NOMO-1 treated with dmso at 0.1 percent for 144 hours (cell line): ENCODE results near the gene BOD1.

ENCODE experiments used
- DNase-seq: peaks from one replicate; lab custom pipeline; 2025; ENCODE audit not compliant: unreplicated experiment; lab: John Stamatoyannopoulos, UW

BOD1 gene

DNA sequence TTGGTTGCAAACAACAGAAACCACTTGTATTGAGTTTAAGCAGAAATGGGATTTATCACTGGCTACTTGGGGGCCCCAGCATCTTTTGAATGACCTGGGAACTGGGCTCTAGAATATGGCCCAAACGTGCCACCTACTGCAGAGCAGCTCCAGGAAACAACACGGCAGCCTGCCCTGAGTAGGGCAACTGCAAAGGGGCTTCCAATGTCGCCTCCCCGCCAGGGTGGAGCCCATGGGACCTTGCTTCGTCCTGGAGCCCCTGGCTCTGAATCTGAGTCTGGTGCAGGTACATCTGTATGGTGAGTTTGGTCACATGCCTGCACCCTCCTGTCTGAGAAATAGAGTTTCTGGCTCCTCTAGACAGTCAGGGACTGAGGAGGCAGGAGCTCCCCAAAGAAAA is 38.6 kb downstream of the BOD1 start:
- DNase-seq = no peak

DNA sequence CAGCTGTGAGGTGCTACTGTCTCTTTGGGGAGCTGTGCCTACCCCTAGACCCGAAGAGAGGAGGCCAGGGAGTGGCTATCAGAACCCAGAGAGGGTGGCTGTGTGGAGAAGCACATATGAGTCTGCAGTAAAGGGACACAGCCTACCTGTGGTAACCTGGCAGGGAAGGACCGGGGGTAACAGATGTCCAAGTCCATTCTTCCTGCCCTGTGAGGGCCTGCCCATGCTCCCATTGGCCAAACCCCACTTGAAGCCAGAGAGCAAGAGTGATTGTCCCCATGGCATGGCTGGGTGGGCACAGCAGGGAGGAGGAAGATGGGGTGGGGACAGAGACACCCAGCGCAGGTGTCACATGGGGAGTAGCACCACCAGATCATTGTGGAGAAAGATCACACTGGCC is 39.3 kb downstream of the BOD1 start:
- no peak for DNase-seq

DNA sequence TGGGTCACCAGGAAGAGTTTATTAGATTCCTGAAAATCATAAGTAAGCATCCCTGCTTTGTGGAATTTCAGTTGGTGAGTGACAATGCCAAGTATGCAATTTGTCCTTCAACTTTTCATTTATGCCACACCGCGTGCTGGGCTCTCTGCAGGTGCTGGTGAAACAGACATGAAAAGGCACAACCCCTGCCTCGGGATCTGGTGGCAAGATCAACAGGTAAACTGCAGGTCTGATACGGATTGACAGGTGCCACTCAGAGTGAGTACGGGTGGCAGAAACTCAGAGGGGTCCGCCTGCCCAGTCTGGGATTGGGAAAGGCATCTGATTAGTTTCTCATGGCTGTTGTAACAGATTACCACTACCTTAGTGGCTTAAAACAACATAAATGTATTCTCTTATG is 40.5 kb downstream of the BOD1 start:
- DNase-seq = no peak

DNA sequence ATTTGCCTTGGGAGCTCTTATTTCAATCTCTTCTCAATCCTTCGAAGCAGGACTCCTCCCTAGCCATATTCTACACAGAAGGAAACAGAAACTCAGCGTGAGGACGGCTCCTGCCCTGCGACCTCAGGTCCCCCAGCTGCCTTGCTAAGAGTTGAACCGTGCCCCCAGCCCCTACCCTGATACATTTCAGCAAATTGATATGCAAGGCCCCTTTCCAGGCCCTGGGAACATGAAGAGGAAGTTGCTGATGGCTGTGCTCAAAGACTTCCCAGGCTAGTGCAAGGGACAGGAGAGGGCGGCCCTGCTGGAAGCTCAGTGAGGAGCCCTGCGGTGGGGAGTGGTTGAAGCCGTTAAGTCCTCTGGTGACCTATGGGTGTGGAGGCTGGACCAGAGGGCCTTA is 41.5 kb downstream of the BOD1 start:
- no peak for DNase-seq

DNA sequence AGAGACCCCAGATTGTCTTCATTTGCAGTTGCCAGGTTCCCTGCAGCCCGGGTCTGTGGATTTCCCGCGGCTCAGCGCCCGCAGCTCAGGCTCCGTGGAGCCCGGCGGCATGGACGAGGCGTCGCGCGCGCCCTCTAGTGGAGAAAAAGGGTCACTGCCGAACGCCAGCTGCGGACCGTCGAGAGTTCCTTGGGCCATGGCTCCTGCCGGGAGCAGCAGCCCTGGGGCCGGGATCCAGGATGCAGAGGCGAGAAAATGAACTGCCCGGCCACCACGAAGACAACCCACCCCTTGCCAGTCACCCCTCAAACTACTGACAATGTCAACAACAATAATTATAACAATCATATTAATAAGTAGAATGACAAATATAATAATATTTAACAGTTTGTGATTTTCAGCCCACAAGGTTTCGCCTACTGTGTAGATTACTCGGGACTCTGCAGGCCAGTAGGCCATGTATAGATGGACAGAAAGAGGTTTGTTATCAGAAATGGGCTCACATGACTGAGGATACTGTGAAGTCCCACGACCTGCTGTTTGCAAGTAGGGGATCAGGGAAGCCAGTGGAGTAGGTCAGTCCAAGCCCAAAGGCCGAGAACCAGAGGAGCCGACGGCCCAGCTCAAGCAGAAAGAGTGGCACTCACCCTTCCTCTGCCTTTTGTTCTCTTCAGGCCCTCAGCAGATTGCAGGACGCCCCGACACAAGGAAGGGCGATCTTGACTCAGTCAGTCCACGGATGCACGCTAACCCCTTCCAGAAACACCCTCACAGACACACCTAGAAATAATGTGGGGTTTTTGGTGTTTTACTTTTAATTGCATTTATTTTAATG is 43.1 kb downstream of the BOD1 start:
- DNase-seq = peak; percentile 16

DNA sequence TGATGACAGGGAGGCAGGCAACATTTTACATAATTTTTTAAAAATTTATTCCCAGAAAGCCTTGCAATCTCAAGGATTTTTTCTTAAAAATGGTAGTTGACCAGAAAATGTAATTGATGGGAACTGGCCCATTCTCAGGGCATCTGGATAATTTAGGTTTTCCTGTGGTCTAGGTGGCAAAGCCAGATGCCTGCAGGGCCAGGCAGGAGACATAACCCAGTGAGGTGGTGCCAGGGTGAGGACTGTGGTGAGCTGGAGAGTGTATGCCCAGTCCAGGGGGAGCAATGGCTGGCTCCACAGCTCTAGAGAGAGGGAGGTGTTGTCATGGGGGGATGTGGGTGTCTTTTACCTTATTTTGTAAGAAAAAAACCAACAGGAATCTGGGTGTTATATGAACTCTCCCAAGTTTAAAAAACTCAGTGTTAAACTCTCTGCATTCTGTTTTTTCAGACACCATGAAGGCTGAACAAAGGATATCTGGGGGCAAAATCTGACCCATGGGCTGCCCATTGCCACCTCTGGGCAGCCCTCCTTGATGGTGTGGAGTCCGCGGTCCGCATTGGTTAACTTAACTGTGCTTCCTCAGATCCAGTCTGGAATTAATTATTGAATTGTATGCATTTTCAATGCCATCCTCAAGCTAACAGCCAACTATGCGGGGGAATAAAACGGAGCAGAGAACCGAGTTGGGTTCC is 43.9 kb downstream of the BOD1 start:
- DNase-seq = no peak

DNA sequence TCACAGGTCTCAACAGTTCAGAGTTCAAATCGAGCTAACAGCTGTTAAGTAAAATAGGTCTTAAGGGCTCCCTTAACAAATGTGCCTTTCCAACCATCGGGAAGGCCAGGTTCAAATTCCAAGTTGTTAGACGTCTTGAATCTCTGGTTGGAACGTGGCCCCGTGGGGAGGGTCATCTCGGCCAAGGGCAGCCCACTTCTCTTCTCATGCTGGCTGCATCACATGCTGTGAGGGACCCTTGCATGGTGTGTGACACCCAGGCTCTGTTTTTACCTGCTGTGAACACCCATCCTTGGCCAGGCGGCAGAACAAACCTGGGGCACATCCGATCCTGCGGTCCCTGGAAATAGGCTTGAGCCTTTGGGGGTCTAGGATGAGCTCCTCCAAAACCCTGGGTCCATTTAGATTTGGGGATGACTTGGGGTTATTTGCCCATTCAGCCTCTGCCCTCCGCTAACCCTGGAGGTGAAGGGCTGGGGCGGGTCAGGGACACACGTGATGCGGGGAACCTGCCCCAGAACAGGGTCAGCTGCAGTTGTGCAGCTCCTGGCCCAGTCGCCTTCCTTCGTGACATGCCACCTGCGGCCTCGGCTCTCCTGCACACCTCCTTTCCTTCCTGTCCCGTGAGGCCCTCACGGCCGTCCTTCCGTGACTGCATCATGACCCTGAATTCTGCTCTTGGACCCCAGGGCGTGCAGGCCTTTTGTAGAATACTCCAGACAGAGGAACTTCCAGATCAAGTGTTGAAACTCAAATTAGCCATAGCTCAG is 45.9 kb downstream of the BOD1 start:
- no peak for DNase-seq

DNA sequence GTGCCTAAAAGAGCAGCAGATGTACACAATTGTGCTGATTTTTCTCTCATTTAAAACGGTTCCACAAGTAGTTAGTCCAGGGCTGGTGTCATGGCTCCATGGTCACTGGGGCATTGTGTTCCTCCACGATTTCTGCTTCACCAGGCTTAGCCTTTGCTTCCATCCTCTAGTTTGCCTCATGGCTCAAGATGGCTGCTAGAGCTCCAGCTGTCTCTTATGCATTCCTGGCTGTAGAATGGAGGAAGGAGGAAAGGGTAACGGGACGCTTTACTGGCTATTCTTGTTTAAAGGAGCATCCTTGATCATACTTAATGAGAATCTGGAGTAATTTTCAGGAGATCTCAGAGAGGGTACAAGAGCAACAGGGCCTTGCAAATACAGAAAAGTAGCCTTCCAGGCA is 47.7 kb downstream of the BOD1 start:
- no peak for DNase-seq

DNA sequence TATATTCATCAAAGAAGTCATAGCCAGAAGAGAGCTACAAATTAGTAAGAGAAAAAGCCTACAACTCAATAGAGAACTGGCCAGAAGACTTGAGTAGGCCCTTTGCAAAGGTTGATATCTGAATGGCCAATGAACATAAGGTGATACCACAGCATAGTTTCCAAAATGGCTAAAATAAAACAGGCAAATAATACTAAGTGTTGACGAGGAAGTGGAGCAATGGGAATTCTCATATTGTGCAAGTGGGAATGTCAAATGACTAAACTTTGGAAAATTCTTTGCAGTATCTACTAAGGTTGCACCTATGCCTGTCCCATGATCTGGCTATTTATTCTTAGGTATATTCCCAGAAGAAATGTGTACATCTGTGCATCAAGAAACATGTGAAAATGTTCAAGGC is 48.3 kb downstream of the BOD1 start:
- DNase-seq = no peak

DNA sequence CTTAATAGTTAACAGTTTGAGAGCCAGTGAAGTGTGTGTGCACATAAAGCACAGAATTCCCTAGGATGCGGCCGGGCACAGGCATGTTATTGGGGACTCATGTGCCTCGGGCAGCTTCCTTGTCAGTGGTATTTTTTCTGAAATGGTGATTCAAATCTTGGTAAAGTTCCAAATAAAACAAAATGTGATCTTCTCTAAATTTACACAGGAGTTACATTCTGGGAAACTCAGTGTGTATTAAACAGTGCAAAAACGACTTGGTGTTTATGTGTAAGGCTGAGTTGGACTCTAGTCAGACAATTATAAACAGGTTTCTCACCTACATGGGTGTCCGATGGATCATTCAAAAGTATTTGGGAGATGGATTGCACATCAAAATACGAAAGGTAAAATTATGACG is 48.9 kb downstream of the BOD1 start:
- no peak for DNase-seq

DNA sequence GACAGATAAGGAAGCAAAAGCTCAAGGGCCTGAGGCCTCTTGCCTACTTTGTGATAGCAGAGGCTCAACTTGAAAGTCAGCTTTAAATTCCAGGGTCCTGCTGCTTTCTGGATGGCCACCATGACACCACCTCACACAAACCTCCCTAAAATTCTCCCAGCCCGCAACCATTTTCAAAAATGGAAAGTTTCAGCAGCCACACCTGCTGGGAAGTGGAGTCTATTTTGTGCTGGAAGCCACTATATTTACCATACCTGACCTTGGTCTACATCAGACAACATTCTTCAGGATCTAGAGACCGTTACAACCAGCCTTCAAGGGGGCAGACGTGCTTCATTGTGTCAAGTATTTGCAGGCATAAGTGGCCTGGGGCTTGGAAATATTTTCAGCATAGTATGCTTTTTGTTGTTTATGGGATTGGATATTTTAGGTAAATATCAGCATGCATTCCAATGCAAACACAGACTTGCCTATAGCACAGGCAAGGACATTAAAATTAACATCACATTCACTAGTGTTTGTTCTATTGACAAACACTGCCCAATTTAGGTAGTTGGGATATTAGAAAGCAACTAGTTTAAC is 50.9 kb downstream of the BOD1 start:
- no peak for DNase-seq

DNA sequence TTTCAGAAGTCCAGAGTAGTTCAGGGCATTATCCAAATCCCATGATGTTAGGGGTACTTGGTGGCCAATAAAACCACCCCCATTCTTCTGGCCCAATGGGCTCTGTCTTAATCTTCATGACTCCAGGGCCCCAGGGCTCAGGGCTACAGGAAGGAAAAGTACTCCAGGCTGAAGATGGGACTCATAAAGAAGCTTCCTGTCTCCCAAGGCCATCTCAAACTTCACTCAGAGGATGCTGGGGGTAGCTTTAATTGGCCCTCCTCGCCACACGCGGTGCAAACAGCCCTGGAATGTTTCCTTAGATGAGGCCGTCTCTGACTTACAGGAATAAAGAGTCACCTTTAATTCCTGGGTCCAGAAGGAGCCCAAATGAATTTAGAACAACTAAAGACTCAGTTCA is 52.3 kb downstream of the BOD1 start:
- DNase-seq = no peak

DNA sequence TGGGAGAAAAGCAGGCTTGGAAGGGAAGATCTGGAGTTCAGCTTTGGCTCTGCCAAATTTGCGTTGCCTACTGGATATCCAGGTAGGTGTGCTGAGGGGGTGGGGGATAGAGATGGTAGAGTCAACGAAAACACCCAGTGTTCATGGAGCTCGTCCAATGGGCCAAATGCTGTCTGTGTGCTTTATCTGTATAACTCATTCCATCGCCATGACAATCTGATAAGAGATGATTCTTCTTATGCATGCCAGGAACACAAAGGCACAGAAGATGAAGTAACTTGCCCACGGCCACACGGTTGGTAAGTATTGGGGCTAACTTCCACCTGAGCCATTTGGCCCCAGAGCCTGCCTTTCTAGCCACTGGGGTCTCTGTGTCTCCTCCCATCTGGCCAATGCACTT is 53.2 kb downstream of the BOD1 start:
- no peak for DNase-seq

DNA sequence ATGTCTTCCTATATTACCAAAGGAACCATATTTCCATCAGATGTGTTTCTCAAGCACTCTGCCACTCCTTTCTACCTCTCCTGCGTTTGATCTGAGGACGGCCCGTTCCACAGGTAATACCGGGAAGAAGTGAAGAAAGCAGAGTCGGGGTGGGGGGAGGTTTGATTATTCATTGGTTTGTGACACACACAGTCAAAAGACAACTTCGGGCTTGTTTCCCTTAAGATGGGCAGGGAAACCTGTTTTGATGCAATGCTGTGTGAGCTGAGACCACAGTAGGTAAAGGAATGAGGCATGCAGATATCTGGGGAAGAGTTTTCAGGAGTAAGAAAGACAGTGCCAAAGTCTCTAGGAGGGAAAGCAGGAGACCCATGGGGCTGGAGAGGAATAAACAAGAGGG is 54.0 kb downstream of the BOD1 start:
- no peak for DNase-seq
